ENCODE data around the gene SLC26A1. TPM values are rescaled to one million over a fixed set of nuclear protein-coding genes. Genes with fewer than 3 reads are reported as not detected.

SLC26A1 gene
- total and polyA plus RNA-seq, 4 experiments from 2014 or later = 0.55 to 1.6 (median 0.81) TPM

- Histone ChIP-seq H3K9me3 (ENCODE audit: control insufficient read depth in 1 of 2, low read length in 2 of 2) (no peaks in the 10 kb centered on the region), H3K27ac (ENCODE audit: low read depth, low read length) (no peak overlapping the region), H3K4me3 (ENCODE audit: low read length in 2 of 2) (no peak overlapping the region), H3K36me3 (ENCODE audit: insufficient read depth, low read length) (no peaks in the 10 kb centered on the region), H3K4me1 (ENCODE audit: insufficient read depth, low read length) (peaks cover 9% of the 10 kb centered on the region), H3K27me3 (ENCODE audit: insufficient read depth, low read length) (peaks cover 2% of the 10 kb centered on the region)
- Mint-ChIP-seq H3K36me3 (no peaks in the 10 kb centered on the region), H3K27ac (no peak overlapping the region), H3K4me3 (no peak overlapping the region), H3K27me3 (peaks cover 9 to 12% of the 10 kb centered on the region in 2 donors), H3K9me3 (no peaks in the 10 kb centered on the region), H3K4me1 (peaks cover 0 to 13% (median 5%) of the 10 kb centered on the region in 4 donors)
- DNase-seq = peak in 1 of 5 donors; percentile 33
- intact Hi-C loops (cut with micrococcal nuclease) = no loop called here
- ChIA-PET CTCF (ENCODE audit: partially characterized antibody) (no interaction called here), POLR2A (ENCODE audit: partially characterized antibody) (no interaction called here)
Observed at GRCh38 chr4:996030-996996, 3.1 kb upstream of the SLC26A1 start.

- no peaks in the 10 kb centered on the region for H3K36me3 Mint-ChIP-seq
- Histone ChIP-seq H3K4me1 (ENCODE audit: insufficient read depth, low read length) (peaks cover 9% of the 10 kb centered on the region), H3K27me3 (ENCODE audit: insufficient read depth, low read length) (no peaks in the 10 kb centered on the region), H3K4me3 (ENCODE audit: low read length in 2 of 2) (no peak overlapping the region), H3K9me3 (ENCODE audit: control insufficient read depth in 1 of 2, low read length in 2 of 2) (no peaks in the 10 kb centered on the region), H3K36me3 (ENCODE audit: insufficient read depth, low read length) (no peaks in the 10 kb centered on the region), H3K27ac (ENCODE audit: low read depth, low read length) (no peak overlapping the region)
- peak overlapping the region in 1 of 8 donors; percentile 46 for H3K4me3 Mint-ChIP-seq
- DNase-seq = no peak
- H3K9me3 Mint-ChIP-seq = no peaks in the 10 kb centered on the region
- ChIA-PET POLR2A (ENCODE audit: partially characterized antibody) (no interaction called here), CTCF (ENCODE audit: partially characterized antibody) (no interaction called here)
- peaks cover 0 to 13% (median 5%) of the 10 kb centered on the region in 4 donors for H3K4me1 Mint-ChIP-seq
- intact Hi-C loops (cut with micrococcal nuclease) = no loop called here
- peaks cover 8 to 10% of the 10 kb centered on the region in 2 donors for H3K27me3 Mint-ChIP-seq
- H3K27ac Mint-ChIP-seq = peak overlapping the region in 1 of 7 donors; percentile 25
Observed at GRCh38 chr4:995311-996026, 2.3 kb upstream of the SLC26A1 start.

- Mint-ChIP-seq H3K36me3 (no peaks in the 10 kb centered on the region), H3K27me3 (peaks cover 0 to 2% of the 10 kb centered on the region in 2 donors)
- POLR2A ChIA-PET (ENCODE audit: partially characterized antibody) = interaction anchor here (0.8 kb wide), 1 partner anchor 320 kb away, joined by 5 read pairs; no protein-coding TSS in a partner anchor
Observed at GRCh38 chr4:992297-993110, 700 bp downstream of the SLC26A1 start.

GRCh38 chr4:991451-992296 is 1.5 kb downstream of the SLC26A1 start:
- intact Hi-C loops (cut with micrococcal nuclease) = no loop called here
- no peaks in the 10 kb centered on the region for H3K9me3 Mint-ChIP-seq
- no peaks in the 10 kb centered on the region for H3K36me3 Mint-ChIP-seq
- peaks cover 0 to 10% (median 2%) of the 10 kb centered on the region in 4 donors for H3K4me1 Mint-ChIP-seq
- no peaks in the 10 kb centered on the region for H3K27me3 Mint-ChIP-seq
- Histone ChIP-seq H3K27me3 (ENCODE audit: insufficient read depth, low read length) (no peaks in the 10 kb centered on the region), H3K27ac (ENCODE audit: low read depth, low read length) (no peak overlapping the region), H3K9me3 (ENCODE audit: control insufficient read depth in 1 of 2, low read length in 2 of 2) (no peaks in the 10 kb centered on the region), H3K4me1 (ENCODE audit: insufficient read depth, low read length) (peaks cover 11% of the 10 kb centered on the region), H3K4me3 (ENCODE audit: low read length in 2 of 2) (no peak overlapping the region), H3K36me3 (ENCODE audit: insufficient read depth, low read length) (no peaks in the 10 kb centered on the region)
- ChIA-PET CTCF (ENCODE audit: partially characterized antibody) (no interaction called here), POLR2A (ENCODE audit: partially characterized antibody) (interaction anchor here (0.8 kb wide), 1 partner anchor 319 kb away, joined by 5 read pairs; no protein-coding TSS in a partner anchor)
- H3K4me3 Mint-ChIP-seq = no peak overlapping the region
- no peak overlapping the region for H3K27ac Mint-ChIP-seq
- no peak for DNase-seq

More at GRCh38 chr4:992297-993110, 700 bp downstream of the SLC26A1 start:
- peaks cover 0 to 8% (median under 1%) of the 10 kb centered on the region in 4 donors for H3K4me1 Mint-ChIP-seq
- no peaks in the 10 kb centered on the region for H3K9me3 Mint-ChIP-seq
- H3K4me3 Mint-ChIP-seq = no peak overlapping the region
- intact Hi-C loops (cut with micrococcal nuclease) = no loop called here
- Histone ChIP-seq H3K4me1 (ENCODE audit: insufficient read depth, low read length) (peaks cover 9% of the 10 kb centered on the region), H3K9me3 (ENCODE audit: control insufficient read depth in 1 of 2, low read length in 2 of 2) (no peaks in the 10 kb centered on the region), H3K27me3 (ENCODE audit: insufficient read depth, low read length) (no peaks in the 10 kb centered on the region), H3K4me3 (ENCODE audit: low read length in 2 of 2) (no peak overlapping the region), H3K27ac (ENCODE audit: low read depth, low read length) (no peak overlapping the region), H3K36me3 (ENCODE audit: insufficient read depth, low read length) (no peaks in the 10 kb centered on the region)
- H3K27ac Mint-ChIP-seq = no peak overlapping the region
- no peak for DNase-seq
- CTCF ChIA-PET (ENCODE audit: partially characterized antibody) = no interaction called here

GRCh38 chr4:990746-991367 is 2.3 kb downstream of the SLC26A1 start:
- Mint-ChIP-seq H3K27me3 (no peaks in the 10 kb centered on the region), H3K27ac (no peak overlapping the region), H3K4me1 (peaks cover 0 to 18% (median 7%) of the 10 kb centered on the region in 4 donors), H3K4me3 (no peak overlapping the region), H3K36me3 (peaks cover 0 to 2% of the 10 kb centered on the region in 2 donors), H3K9me3 (no peaks in the 10 kb centered on the region)
- no peaks in the 10 kb centered on the region for H3K9me3 ChIP-seq (ENCODE audit: control insufficient read depth in 1 of 2, low read length in 2 of 2)
- H3K27ac ChIP-seq (ENCODE audit: low read depth, low read length) = no peak overlapping the region
- ChIA-PET CTCF (ENCODE audit: partially characterized antibody) (no interaction called here), POLR2A (ENCODE audit: partially characterized antibody) (no interaction called here)
- H3K4me3 ChIP-seq (ENCODE audit: low read length in 2 of 2) = no peak overlapping the region
- peaks cover 19% of the 10 kb centered on the region for H3K4me1 ChIP-seq (ENCODE audit: insufficient read depth, low read length)
- DNase-seq = no peak
- H3K27me3 ChIP-seq (ENCODE audit: insufficient read depth, low read length) = no peaks in the 10 kb centered on the region
- intact Hi-C loops (cut with micrococcal nuclease) = no loop called here
- H3K36me3 ChIP-seq (ENCODE audit: insufficient read depth, low read length) = no peaks in the 10 kb centered on the region

- CTCF ChIA-PET (ENCODE audit: partially characterized antibody) = no interaction called here
- H3K4me3 Mint-ChIP-seq = no peak overlapping the region
- intact Hi-C loops (cut with micrococcal nuclease) = no loop called here
Observed at GRCh38 chr4:989722-990471, 3.3 kb downstream of the SLC26A1 start.

More at GRCh38 chr4:989722-990471, 3.3 kb downstream of the SLC26A1 start:
- Histone ChIP-seq H3K36me3 (ENCODE audit: insufficient read depth, low read length) (no peaks in the 10 kb centered on the region), H3K9me3 (ENCODE audit: control insufficient read depth in 1 of 2, low read length in 2 of 2) (no peaks in the 10 kb centered on the region), H3K4me1 (ENCODE audit: insufficient read depth, low read length) (peaks cover 29% of the 10 kb centered on the region), H3K27ac (ENCODE audit: low read depth, low read length) (no peak overlapping the region), H3K27me3 (ENCODE audit: insufficient read depth, low read length) (no peaks in the 10 kb centered on the region), H3K4me3 (ENCODE audit: low read length in 2 of 2) (no peak overlapping the region)
- peaks cover 5 to 28% (median 13%) of the 10 kb centered on the region in 4 donors for H3K4me1 Mint-ChIP-seq
- peaks cover 0 to 2% of the 10 kb centered on the region in 2 donors for H3K36me3 Mint-ChIP-seq
- POLR2A ChIA-PET (ENCODE audit: partially characterized antibody) = no interaction called here
- DNase-seq = no peak
- no peaks in the 10 kb centered on the region for H3K27me3 Mint-ChIP-seq
- H3K9me3 Mint-ChIP-seq = no peaks in the 10 kb centered on the region
- no peak overlapping the region for H3K27ac Mint-ChIP-seq

All from CD4-positive, alpha-beta memory T cell (primary cell).